22Rv1 (cell line): ENCODE measurements around the gene TXLNA.

Experiments
- H3K27ac ChIP-seq: fragments of 450-650 bp; 2 replicates; pipeline ENCODE4 v1.5.1; 2017
- ZFX ChIP-seq: fragments of 450-650 bp; IDR thresholded peaks from 2 replicates; pipeline ENCODE4 v1.6.1; 2017; ENCODE audit warnings: antibody characterized with exemption, borderline replicate concordance
- TF ChIP-seq, protein P1 (sequence below): fragments of 450-650 bp; IDR thresholded peaks from 2 replicates; pipeline ENCODE4 v1.5.1; 2017; ENCODE audit warnings: mild to moderate bottlenecking

The TXLNA gene

DNA sequence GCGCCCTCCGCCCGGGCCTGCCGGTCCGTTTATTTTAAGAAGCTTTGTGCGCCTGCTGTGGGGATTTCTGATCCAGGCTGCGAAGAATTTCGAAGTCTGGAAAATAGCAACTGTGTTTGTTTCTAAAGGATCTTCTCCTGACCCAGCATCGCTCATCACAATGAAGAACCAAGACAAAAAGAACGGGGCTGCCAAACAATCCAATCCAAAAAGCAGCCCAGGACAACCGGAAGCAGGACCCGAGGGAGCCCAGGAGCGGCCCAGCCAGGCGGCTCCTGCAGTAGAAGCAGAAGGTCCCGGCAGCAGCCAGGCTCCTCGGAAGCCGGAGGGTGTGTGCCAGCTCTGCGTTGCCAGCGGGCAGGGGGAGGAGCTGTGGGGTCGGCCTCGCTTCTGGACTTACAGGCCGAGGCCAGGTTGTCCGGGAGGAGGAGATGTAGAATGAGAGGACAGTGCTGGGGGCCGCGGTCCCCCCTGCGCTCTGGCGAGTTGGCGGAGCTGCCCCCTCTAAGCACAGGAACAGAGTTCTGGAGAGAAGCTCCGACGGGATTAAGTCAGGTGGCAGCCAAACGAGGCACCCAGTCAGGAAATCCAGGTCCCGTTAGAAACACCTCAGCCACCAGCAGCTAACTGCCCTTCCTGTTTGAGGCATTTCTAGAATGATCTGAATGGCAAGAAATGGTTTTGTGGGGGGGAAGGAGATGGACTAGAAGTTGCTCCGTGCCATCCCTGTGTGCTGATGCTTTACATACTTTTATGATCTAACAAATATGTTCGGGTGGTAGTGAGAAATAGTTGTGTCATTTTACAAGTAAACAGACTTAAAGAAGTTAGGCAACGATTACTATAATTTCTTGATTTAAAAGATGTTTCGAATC, 948 bp downstream of the TXLNA start:
- TF ChIP-seq, protein P1, sequence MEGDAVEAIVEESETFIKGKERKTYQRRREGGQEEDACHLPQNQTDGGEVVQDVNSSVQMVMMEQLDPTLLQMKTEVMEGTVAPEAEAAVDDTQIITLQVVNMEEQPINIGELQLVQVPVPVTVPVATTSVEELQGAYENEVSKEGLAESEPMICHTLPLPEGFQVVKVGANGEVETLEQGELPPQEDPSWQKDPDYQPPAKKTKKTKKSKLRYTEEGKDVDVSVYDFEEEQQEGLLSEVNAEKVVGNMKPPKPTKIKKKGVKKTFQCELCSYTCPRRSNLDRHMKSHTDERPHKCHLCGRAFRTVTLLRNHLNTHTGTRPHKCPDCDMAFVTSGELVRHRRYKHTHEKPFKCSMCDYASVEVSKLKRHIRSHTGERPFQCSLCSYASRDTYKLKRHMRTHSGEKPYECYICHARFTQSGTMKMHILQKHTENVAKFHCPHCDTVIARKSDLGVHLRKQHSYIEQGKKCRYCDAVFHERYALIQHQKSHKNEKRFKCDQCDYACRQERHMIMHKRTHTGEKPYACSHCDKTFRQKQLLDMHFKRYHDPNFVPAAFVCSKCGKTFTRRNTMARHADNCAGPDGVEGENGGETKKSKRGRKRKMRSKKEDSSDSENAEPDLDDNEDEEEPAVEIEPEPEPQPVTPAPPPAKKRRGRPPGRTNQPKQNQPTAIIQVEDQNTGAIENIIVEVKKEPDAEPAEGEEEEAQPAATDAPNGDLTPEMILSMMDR: no peak
- no peak for TF ChIP-seq ZFX
- peak overlapping the region; percentile 90 for H3K27ac ChIP-seq

DNA sequence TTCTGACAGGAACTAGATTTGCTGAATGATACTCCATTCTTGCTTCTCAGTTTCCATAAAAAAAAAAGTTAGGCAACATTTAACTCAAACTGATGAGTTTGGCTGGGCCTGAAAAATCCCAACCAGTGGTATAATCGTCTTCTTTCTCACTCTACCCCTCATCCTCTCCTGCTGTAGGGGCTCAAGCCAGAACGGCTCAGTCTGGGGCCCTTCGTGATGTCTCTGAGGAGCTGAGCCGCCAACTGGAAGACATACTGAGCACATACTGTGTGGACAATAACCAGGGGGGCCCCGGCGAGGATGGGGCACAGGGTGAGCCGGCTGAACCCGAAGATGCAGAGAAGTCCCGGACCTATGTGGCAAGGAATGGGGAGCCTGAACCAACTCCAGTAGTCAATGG, 1.6 kb downstream of the TXLNA start:
- TF ChIP-seq ZFX: no peak
- TF ChIP-seq, protein P1: no peak
- H3K27ac ChIP-seq: peak overlapping the region; percentile 90

DNA sequence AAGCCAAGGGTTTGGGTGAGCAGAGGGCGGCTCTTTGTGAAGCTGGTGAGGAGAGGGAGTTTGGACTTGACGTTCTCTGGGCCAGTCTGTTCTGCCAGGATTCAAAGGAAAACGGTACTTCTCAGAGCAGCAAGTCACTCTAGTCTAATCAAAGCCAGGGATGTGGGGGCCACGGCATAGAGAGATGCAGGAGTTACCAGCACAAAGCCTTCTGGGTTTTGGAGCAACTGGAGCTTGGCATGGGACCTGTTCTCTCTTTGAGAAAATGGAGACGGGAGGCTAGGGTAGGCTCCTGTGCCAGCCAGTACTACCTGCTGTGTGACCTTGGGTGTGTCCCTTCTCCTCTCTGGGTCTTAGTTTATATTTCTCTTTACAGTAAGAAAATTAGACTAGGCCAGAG, 2.1 kb downstream of the TXLNA start:
- H3K27ac ChIP-seq: peak overlapping the region; percentile 90; the same call in 1 of the 2 replicates
- TF ChIP-seq ZFX: no peak

DNA sequence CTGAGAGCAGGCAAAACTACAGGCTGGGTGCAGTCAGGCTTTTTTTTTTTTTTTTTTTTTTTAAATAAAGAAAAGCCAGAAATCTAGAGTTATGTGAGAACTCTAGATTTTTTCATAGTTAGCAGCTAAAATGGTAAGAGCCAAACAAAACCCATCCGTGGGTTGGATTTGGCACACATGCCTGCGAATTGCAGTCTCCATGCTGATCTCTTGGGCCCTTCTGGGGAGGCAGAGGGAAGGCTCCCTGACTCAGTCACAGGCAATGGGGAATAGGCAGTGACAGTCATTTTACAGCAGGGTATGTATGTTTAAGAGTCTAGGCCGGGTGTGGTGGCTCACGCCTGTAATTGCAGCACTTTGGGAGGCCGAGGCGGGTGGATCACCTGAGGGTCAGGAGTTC, 2.6 kb downstream of the TXLNA start:
- no peak for TF ChIP-seq ZFX
- TF ChIP-seq, protein P1: no peak
- no peak overlapping the region for H3K27ac ChIP-seq

DNA sequence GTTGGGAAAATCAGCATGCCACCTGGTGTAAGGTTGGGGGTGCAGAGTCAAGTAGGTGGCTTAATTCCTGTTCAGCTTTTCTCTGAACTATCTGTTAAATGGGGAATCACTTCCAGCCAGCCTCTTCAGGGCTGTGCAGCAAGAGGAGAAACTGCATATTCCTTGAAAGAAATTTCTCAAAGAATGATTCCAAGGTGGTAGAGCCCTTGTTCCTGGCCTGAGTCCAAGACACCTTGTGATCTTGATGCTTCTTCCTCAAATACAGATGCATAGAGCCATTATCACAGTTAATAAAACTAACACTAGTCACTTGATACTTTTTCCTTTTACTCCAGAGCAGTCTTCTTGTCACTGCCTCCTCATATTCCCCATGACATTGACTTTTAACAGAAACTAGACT, 5.2 kb downstream of the TXLNA start:
- TF ChIP-seq, protein P1: no peak
- no peak for TF ChIP-seq ZFX
- no peak overlapping the region for H3K27ac ChIP-seq

DNA sequence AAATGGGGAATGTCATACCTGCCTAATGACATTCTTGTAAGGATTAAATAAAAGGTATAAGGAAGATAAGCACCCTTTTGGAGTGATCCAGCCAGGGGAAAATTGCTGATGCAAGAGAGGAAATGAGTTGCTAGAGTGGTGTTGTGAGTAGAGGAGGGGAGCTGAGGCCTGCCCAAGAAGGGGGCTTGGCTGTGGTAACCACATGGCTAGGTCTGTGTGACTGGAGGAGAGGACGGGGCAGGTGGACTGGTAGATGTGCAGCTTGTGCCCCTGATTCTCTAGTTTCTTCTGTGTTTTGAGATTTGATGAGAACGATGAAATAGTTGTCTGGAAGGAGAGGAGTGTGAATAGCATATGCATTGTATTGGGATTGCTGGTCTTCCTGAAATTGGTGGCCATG, 6.6 kb downstream of the TXLNA start:
- no peak overlapping the region for H3K27ac ChIP-seq
- TF ChIP-seq, protein P1: no peak
- TF ChIP-seq ZFX: no peak

DNA sequence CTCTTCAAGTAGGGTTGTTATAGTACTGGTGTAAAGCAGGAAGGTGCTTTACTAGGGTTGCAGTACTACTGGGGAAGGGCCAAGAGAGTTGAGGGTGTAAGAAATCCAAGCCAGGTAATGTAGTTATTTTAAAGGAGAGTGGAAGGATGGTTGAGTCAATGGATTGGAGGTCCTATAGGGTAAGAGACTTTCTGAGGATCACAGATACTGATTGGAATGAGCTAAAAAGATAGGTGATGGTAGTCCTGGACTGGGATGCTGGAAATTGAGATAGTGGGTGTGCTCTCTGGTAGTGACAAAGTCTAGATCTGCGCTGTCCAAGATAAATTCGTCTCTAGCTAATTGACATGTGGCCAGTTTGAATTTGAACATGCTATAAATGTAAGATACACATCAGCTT, 7.0 kb downstream of the TXLNA start:
- TF ChIP-seq, protein P1: no peak
- TF ChIP-seq ZFX: no peak
- no peak overlapping the region for H3K27ac ChIP-seq
